ENCODE measurements around the gene AGRN.
"Not testable (repeated sequence)": the region's sequence is repeated elsewhere in the genome, so short reads cannot be mapped to it uniquely, and the experiment has no call there.

AGRN gene

GRCh38 chr1:1098681-1099421, 78.9 kb downstream of the AGRN start:
- no peak for DNase-seq

GRCh38 chr1:1099506-1100183, 79.7 kb downstream of the AGRN start:
- DNase-seq = no peak

GRCh38 chr1:1100296-1100695, 80.4 kb downstream of the AGRN start:
- no peak for DNase-seq

- no peak for DNase-seq
These were observed 81.6 kb downstream of the AGRN start for GRCh38 chr1:1101503-1101902.

DNA sequence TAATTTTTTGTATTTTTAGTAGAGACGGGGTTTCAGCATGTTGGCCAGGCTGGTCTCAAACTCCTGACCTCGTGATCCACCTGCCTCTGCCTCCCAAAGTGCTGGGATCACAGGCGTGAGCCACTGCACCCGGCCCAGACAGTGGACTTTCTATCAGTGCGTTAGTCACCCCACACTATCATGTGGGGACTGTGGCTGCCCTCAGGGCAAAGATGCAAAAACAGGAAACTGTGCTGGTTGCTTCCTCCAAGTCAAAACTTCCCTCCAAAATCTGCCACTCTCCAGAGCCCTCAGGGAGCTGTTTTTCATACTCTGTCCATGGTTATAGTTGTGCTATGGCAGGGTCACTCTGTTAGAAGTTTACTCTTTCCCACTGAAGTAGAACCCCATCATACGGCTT, 84.2 kb downstream of the AGRN start:
- not testable (repeated sequence) for DNase-seq
